Fibroblast of pulmonary artery (primary cell): ENCODE results near the gene GGPS1.
"Not testable (repeated sequence)": the region's sequence is repeated elsewhere in the genome, so short reads cannot be mapped to it uniquely, and the experiment has no call there.

Experiments used
- DNase-seq: peaks from one replicate; pipeline ENCODE4 v3.0.0-alpha.2; 2010; ENCODE audit warnings: low read depth
- H3K4me3 ChIP-seq: replicated peaks from 2 replicates; pipeline ENCODE4 v1.5.1; 2011; ENCODE audit warnings: low read depth, mild to moderate bottlenecking, control low read depth, low read length, moderate library complexity
- TF ChIP-seq, protein P1 (sequence below): IDR thresholded peaks from 2 replicates; pipeline ENCODE4 v1.5.1; 2011; ENCODE audit warnings: mild to moderate bottlenecking, control low read depth, low read length, inconsistent platforms; ENCODE audit errors: missing control alignments

The GGPS1 gene

DNA sequence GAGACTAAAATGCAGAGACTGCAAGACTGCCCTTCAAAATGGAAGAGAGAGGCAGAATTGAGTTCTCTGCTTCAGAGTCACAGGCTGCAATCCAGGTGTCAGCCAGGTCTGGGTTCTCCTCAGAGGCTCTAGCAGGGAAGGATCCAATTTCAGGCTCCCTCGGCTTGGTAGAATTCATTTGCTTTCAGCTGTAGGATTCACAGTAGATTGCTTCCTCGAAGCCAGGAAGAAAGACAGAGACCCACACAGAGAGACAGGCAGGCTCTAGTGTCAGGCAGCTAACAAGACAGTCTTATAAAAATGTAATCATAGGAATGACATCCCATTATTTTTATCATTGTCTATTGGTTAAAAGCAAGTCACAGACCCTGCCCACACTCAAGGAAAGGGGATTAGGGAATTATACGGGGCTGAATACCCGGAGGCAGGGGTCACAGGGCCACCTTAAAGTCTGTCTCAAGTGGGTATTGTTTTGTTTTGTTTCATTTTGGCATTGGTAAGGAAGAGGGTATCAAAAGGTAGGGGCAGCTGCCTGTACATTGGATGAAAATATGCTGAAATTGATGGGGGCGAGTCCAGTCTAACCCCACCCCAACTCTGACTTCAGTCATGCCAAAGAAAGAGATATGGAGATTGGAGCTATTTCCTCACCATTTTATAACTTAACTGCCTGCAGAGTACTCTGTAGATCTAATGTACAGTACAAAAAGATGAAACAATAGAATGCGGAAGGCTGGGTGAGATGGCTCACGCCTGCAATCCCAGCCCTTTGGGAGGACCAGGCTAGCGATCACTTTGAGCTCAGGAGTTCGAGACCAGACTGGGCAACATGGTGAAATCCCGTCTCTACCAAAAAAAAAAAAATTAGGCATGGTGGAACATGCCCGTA lies 29.4 kb downstream of the GGPS1 start:
- TF ChIP-seq, protein P1, sequence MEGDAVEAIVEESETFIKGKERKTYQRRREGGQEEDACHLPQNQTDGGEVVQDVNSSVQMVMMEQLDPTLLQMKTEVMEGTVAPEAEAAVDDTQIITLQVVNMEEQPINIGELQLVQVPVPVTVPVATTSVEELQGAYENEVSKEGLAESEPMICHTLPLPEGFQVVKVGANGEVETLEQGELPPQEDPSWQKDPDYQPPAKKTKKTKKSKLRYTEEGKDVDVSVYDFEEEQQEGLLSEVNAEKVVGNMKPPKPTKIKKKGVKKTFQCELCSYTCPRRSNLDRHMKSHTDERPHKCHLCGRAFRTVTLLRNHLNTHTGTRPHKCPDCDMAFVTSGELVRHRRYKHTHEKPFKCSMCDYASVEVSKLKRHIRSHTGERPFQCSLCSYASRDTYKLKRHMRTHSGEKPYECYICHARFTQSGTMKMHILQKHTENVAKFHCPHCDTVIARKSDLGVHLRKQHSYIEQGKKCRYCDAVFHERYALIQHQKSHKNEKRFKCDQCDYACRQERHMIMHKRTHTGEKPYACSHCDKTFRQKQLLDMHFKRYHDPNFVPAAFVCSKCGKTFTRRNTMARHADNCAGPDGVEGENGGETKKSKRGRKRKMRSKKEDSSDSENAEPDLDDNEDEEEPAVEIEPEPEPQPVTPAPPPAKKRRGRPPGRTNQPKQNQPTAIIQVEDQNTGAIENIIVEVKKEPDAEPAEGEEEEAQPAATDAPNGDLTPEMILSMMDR, result no peak
- no peak for DNase-seq
- no peak overlapping the region for H3K4me3 ChIP-seq

DNA sequence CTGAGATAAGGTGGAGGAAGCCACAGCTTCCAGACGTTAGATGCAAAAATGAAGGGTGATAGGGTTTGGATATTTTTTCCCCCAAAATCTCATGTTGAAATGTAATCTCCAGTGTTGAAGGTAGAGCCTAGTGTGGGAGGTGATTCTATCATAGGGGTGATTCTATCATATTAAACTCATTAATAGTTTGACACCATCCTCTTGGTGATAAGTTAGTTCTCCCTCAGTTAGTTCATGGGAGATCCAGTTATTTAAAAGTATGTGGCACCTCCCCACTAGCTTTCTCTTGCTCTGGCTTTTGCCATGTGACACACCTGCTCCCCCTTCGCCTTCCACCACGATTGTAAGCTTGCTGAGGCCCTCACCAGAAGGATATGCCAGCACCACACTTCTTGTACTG lies 30.5 kb downstream of the GGPS1 start:
- no peak overlapping the region for H3K4me3 ChIP-seq
- DNase-seq, result no peak
- TF ChIP-seq, protein P1, result no peak

DNA sequence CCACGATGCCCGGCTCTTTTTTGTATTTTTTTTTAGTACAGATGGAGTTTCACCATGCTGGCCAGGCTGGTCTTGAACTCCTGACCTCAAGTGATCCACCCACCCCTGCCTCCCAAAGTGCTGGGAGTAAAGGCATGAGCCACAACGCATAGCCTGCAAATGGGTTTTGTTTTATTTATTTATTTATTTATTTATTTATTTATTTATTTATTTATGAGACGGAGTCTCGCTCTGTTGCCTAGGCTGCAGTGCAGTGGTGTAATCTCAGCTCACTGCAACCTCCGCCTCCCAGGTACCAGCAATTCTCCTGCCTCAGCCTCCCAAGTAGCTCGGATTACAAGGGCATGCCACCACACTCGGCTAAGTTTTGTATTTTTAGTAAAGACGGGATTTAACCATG lies 35.8 kb downstream of the GGPS1 start:
- H3K4me3 ChIP-seq, DNase-seq: not testable (repeated sequence)

DNA sequence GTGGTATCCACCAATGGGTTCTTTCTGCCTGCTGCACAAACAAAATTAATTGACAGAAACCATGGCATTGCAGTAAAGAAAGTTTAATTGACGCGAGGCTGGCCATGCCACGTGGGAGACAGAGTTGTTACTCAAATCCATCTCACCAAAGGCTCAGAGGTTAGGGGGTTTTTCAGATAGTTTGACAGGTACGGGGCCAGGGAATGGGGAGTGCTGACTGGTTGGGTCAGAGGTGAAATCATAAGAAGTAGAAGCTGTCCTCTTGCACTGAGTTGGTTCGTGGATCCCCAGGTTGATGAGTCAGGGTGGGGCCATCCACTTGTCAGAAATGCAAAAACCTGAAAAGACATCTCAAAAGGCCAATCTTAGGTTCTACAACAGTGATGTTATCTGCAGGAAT lies 37.9 kb downstream of the GGPS1 start:
- TF ChIP-seq, protein P1, result no peak
- DNase-seq, result no peak
- H3K4me3 ChIP-seq, result no peak overlapping the region

DNA sequence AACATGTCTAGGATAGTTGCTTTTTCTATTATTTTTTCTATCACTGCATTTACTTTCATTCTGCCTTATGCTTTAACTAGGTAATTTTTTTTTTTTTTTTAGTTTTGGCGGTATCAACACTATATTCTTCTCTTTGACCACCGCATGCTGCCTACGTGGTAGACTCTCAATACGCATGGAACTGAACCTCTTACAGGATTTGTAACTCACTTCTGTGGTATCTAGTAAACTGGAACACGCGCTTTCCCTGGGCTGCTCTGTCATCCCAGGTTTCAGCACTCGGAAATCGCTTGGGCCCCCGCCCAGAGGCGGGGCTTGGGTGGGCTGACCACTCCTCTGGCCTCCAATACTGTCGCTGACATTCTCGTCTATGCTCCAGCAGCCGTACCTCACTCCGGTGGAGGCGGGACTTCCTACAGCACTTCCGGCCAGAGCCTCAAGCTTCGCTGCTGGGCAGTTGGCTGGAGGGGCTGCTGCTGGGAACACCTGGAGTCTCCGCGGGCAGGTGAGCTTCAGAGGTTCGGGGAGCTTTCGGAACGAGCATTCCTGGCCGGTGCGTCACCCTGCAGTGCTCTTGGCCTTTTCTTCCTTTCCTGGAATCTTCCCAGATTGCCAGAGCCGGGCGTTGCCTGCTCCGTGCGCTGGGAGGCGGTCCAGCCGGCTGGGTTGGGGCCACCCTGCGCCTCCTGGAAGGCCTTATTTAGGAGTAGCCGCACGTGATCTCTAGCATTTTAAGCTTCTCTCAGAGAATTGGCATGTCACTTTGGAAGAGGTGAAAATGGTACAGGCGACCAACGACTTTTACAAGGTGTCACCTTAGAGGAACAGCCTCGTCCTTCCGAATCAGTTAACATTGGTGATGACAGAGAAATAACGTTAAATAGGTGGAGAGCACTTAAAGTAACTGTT lies 38.9 kb downstream of the GGPS1 start, which contains the start of gene TBCE:
Gene TBCE, plus strand, starts transcription at position 428 of the 909 bp plus-strand sequence. CDS start 12,623 bp downstream, outside the sequence.
- peak within 1 kb of the TSS; percentile 89 for H3K4me3 ChIP-seq
- TF ChIP-seq, protein P1, result no peak
- DNase-seq, result peak; percentile 98

DNA sequence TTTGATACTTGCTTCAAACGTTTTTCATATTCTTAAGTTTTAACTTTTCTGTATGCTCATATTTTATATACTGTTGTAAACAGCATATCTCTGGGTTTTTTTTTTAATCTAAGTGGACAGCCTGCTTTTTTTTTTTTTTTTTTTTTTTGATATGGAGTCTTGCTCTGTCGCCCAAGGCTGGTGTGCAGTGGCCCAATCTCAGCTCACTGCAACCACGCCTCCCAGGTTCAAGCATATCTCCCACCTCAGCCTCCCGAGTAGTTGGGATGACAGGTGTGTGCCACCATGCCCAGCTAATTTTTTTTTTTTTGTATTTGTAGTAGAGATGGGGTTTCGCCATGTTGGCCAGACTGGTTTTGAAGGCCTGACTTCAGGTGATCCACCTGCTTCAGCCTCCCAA lies 40.1 kb downstream of the GGPS1 start:
- TF ChIP-seq, protein P1, result no peak
- H3K4me3 ChIP-seq, result peak overlapping the region; percentile 89

DNA sequence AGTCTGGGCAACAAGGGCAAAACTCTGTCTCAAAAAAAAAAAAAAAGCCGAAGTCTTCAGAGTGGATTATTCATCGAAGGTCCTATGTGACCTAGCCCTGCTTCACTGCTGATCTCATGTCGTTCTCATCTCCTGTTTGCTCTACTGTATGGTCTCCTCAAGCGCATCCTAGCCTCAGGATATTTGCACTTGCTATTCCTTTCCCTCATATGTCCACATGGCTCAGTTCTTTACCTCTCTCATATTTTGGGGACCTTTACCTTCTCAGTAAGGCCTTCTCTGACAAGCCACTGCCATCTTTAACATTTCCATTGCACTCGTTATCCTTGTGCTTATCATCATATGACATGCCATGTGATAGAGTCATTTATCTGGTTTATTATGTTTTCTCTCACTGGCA lies 41.4 kb downstream of the GGPS1 start:
- DNase-seq, result no peak
- TF ChIP-seq, protein P1, result no peak
- no peak overlapping the region for H3K4me3 ChIP-seq

More for the DNA sequence above, 40.1 kb downstream of the GGPS1 start:
- DNase-seq, result no peak
